RPMI7951 (cell line): Measurements from ENCODE around the gene ZFYVE27. TPM values are rescaled to one million over a fixed set of nuclear protein-coding genes. Genes with fewer than 3 reads are reported as not detected.

Experiments used
- DNase-seq: peaks from one replicate; pipeline ENCODE4 v3.0.0-alpha.2; 2012; ENCODE audit warnings: low read depth
- total RNA-seq: library from RNA; depleted of rRNA; stranded (reverse); fragments of >200 nt; shearing (Covaris generic); gene quantifications from 2 replicates; pipeline ENCODE4 v1.2.3, GENCODE V29; 2014

The ZFYVE27 gene
- total RNA-seq, 1 experiment from 2014 or later = 7.0 TPM

DNA sequence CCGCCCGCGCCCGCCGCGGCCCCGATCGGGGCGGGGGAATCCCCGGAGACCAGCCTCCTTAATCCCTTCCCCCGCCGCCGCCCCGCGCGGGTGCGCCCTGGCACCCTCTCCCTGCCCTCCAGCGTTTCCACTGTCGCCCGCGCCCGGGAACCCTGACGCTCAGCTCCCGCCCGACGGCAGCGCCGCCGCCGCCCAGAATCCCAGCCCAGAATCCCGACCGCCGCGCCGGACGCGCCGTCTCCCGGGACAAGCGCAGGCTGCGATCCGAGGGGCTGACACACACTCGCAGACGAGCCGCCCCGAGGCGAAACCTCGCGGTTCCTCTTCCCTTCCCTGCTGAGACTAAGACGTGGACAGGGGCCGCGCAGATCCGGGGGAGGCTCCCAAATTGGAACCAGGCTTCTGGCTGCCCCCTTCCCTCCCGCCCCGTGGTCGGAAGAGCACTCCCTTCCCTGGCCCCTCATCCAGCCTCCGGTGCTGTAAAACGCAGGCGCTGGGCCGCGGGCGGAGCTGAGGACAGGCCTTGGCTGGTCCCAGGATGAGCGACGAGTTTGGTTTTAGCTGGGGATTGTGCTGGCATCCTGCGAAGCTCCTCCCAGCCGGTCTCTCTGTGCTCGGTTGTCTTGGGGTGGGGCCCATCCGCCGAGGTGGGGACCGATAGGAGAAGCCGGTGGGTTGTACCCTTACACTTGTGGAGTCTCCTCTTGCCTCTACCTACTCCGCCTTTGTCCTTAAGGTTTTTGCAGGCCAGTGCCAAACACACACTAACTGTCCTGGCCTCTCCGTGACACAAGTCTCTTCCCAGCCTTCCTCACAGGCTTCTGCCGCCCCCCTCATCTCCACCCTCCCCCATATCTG is 22.3 kb upstream of the ZFYVE27 start:
- DNase-seq = peak; percentile 89

DNA sequence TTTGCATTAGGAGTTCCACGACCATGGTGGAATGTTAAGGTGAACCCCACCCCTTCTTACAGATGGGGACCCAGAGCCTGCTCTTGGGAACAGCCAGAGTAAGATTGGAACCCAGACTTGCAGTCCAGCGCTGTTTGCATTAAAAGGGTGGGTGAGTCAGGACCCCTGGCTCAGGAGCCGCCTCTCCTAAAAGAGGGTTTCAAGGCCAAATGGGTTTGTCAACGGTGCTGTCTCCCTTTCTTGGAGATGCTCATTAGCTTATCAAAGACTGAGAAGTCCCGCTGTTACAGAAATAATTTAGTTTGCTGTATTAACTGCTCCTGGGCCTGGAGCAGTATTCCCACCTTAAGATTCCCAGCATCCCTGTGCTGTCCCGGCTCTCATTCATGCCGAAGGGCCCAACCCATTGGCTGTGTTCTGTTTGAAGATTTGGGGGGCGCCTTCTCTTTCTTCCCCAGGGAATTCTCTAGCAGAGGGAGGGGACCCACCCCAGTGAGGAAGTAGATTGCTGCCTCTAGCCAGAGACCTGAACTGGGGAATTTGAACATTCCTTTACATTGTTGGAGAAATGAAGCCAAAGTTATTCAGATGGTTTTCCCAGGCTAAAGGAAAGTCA is 21.6 kb upstream of the ZFYVE27 start:
- DNase-seq = no peak

DNA sequence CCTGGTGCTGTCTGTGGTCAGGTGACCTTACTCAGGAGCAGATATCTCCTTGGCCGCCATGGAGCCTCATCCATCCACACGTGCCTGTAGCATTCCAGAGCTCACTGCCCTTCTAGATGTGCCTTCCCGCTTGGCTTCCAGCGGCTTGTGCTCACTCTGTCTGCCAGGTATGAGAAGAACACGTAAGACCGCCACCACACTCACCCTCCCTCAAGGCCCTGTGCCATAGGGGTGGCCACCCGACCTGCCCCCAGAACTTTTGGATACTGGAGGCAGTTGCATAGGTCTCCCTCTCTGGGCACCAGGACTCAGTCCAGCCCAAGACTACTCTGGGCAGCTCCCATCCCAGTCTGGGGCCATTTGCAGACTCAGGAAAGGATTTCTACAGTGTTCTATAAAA is 19.3 kb upstream of the ZFYVE27 start:
- DNase-seq = no peak

DNA sequence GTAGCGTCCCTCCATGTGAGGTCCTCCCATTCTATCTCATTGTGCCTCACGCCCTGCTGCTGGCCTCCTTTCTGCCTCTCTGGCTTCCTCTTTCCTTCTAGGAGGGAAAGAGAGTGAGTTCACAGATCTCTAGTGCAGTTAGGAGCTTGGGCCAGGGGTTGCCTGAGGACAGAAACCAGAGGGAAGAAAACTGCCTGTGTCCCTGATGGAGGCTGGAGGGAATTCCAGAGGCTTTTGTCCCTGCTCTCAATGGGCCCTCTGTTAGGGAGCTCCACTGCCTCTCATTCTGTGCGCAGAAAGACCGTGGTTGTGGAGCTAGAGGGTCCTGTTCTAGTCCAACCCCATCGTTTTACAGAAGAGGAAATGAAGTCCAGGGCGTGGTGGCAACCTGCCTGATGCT is 18.8 kb upstream of the ZFYVE27 start:
- peak; percentile 46 for DNase-seq

DNA sequence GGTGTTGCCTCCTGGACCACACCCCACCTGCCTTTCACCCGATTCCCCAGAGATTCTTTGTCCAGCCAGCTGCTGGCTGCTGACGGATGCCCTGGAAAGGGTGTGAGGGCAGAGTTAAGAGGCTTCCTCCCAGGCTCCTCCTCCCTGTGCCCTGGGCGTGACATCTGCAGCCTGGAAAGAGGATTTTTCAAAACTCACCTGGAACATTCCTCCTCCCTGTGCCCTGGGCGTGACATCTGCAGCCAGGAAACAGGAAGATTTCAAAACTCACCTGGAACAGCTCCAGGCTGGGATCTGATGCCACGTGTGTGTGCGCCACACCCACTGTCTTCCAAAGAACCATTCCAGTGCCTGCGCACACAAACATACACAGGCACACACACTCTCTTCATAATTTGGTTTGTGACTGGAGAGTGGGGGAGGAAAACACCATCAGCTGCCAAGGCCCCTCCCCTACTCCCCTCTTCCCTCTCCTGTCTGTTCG is 18.2 kb upstream of the ZFYVE27 start:
- no peak for DNase-seq

DNA sequence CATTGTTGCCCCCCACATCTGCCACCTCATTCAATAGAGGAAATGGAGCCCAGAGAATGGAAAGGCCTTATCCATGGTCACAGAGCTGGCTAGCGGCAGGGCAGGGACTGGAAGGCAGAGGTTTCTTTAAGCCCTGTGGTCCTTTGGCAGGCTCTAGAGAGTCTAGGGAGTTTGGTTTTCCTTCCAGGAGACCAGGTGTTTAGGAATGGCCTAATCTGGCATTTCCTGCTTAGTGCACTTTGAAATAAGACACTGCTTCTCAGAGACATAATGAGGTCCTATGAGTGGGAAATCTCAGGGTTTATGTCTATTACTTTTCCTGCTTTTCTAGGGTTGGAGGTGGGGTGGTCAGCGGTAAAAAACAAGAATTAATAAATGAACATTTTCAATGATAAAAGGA is 17.3 kb upstream of the ZFYVE27 start:
- no peak for DNase-seq

GRCh38 chr10:97721871-97722780 is 14.8 kb upstream of the ZFYVE27 start:
- DNase-seq = no peak

- DNase-seq = no peak
These were observed 13.9 kb upstream of the ZFYVE27 start for GRCh38 chr10:97723001-97723400.

- no peak for DNase-seq
These were observed 12.5 kb upstream of the ZFYVE27 start for GRCh38 chr10:97724341-97724941.

- peak; percentile 49 for DNase-seq
These were observed 10.2 kb upstream of the ZFYVE27 start for GRCh38 chr10:97726636-97727178.

DNA sequence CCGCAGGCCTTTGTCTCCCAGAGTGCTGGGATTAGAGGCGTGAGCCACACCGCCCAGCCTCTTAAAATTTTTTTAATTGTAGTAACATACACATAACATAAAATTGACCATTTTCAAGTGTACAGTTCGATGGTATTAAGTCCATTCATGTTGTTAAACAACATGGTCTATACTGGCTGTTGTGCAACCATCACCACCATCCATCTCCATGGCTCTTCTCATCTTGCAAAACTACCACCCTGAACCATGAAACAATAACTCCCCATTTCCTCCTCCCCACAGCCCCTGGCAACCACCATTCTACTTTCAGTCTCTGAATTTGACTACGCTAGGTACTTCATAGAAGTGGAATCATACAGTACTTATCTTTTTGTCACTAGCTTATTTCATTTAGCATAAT is 7.9 kb upstream of the ZFYVE27 start:
- no peak for DNase-seq

DNA sequence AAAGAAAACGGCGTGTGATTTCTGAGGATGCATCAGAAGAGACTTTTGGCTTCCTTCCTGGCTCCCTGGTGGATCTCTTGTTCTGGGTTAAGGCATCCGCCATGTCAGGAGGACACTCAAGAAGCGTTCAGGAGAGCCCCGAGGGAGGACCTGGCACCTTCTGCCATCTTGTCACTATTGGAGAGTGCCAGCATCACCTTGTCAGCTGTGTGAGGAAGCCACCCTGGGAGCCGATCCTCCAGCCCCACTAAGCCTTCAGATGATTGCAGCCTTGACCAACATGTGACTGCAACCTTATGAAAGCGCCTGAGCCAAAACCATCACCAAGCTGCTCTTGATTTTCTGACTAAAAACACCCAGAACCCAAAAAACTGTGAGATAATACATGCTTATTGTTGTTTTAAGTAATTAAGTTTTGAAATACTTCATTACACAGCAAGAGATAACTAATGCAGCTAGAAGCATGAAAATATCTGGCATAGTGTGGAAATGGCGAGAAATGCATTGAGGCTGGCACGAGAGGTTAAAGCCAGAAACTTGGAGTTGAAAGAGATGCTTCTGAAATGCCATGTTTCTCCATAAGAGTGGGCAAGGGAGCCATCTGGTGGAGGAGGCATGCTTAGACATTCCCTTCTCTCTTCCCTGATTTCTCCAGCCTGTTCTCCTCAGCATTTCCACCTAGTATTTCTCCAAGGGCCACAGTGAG is 5.4 kb upstream of the ZFYVE27 start:
- DNase-seq = peak; percentile 65

- DNase-seq = no peak
These were observed 4.9 kb upstream of the ZFYVE27 start for GRCh38 chr10:97732052-97732359.

GRCh38 chr10:97733256-97733655 is 3.7 kb upstream of the ZFYVE27 start:
- DNase-seq = no peak

DNA sequence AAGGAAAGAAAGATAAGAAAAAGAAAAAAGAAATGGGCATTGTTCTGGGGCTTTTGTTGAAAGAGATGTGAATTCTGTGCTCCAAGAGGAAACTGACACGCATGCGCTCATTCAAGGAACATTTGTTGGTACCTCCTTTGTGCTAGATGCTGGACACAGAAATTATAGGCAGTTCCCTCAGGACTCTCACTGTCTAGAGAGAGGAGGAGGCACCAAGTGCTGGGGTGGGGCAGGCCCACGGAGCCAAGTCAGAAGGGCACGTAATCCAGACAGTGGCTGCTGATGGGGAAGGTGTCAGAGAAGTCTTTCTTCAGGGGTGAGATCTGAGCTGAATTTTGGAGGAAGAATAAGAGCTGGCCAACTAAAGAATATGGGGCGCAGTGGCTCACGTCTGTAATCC is 2.9 kb upstream of the ZFYVE27 start:
- DNase-seq = no peak

GRCh38 chr10:97736403-97736901 is 476 bp upstream of the ZFYVE27 start:
- no peak for DNase-seq

DNA sequence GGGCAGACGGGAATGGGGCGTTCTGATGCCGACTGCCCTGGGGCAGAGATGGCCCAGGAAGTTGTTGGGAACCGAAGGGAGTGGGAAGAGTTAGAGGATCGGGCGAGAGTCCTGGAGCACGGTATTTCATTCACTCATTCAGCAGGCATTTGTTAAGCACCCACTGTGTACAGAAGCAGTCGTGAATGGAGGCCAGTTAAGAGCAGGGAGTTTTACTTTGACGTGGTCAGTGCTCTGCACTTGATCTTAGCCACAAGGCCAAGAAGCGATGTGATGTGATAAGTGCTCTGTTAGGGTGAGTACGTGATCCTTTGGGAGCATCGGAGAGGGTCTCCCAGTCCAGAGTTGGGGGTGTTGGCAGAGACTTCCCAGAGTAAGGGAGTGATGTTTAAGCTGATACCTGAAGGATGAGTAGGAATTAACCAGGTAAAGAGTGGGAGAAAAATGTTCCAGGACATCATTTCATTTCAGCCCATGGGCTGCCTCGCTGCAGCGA is 890 bp downstream of the ZFYVE27 start:
- DNase-seq = no peak

- DNase-seq = no peak
These were observed 1.7 kb downstream of the ZFYVE27 start for GRCh38 chr10:97738616-97739015.

- no peak for DNase-seq
These were observed 3.7 kb downstream of the ZFYVE27 start for GRCh38 chr10:97740613-97741012.

DNA sequence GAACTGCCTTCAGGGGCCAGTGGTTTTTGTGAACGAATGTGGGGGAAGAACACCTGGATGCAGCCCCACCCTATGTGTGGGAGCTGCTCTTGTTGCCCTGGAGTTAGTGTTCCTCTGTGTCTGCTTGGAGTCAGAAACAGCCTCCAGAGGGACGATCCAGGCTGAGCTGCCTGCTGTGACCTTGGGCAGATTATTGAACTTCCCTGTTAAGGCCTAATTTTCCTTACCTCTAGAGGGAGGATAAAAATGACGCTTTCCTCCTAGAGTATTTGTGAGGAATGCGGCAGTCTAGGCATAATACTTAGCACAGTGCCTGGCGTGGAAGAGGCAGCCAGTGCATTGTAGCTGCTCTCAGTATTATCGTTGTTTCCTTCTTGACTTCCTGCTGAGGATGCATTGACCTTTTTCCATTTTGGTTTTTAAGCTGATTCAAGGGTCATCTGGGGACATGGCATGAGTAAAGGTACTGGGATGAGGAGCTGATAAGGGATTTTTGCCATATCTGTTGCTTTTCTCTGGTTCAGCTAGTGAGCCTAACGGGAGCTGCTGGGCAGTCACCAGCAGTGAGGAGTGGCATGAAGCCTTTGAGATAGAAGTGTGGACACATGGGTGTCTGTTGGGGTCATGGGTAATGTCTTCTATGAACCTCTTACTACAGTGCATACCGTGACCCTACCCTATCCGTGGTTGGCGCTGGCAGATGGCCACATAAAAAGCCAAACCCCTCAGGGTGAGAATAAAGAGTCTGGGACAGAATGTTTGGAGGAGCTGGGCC is 6.4 kb downstream of the ZFYVE27 start:
- DNase-seq = no peak
